NCI-H526 treated with DMSO at 0.1 percent for 48 hours (cell line): ENCODE measurements around the gene ABHD13.

Source experiments
- DNase-seq: peaks from one replicate; lab custom pipeline; 2025; lab: John Stamatoyannopoulos, UW

Gene ABHD13

DNA sequence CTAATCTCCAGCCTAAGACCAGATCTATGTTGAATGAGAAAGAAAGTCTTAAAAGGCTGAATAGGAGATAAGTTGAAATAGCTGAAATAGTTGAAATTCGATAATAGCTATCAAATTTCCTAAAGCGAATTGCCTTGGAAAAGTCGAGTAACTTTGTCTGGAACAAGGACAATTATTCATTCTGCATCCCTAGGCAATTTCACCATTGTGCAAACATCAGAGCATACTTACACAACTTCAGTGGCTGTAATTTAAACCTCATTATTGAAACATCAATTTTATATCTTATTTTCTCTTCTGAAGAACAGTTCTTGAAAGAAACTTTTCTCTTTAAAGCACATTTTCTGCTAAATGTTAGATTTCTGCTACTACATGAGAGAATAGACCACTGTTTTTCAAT is 64.9 kb downstream of the ABHD13 start:
- DNase-seq: no peak
